Measurements from ENCODE around the gene CFDP1.

DNA sequence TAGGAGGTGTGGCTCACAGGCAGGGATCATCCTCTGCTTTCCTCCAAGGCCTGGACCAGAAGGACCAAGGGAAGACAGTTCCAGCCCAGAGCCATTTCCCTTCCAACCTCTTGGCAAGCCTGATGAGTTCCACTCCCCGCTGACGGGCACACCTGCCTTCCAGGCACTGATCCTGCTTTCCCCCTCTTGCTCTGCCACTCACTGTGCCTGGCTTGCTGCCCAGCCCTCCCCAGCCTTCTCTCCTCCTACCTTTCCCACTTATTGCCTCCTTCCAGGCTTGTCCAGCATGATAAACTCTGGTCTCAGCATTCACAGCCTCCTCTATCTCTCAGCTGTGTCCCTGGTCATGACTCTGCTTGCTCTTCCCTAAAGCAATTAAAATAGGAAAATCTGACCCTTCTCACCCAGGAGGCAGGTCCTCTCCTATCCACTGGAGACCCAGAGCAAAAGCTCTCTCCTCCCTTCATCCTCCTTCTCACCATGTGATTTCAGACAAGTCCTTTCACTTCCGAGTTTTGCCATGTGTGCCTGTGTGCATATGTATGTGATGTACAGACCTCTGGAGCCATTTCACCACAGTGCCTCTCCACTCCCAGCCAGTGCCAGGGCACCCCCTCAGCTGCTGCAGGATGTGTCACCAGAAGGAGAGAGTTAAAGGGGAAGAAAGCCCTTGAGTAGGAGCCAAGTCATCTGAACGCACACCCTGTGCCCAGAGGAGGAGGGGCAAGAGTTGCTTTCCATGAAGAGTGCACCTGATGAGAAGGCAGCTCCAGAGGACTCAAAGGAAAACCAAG lies 44.6 kb upstream of the CFDP1 start:
- TF ChIP-seq, protein P1, sequence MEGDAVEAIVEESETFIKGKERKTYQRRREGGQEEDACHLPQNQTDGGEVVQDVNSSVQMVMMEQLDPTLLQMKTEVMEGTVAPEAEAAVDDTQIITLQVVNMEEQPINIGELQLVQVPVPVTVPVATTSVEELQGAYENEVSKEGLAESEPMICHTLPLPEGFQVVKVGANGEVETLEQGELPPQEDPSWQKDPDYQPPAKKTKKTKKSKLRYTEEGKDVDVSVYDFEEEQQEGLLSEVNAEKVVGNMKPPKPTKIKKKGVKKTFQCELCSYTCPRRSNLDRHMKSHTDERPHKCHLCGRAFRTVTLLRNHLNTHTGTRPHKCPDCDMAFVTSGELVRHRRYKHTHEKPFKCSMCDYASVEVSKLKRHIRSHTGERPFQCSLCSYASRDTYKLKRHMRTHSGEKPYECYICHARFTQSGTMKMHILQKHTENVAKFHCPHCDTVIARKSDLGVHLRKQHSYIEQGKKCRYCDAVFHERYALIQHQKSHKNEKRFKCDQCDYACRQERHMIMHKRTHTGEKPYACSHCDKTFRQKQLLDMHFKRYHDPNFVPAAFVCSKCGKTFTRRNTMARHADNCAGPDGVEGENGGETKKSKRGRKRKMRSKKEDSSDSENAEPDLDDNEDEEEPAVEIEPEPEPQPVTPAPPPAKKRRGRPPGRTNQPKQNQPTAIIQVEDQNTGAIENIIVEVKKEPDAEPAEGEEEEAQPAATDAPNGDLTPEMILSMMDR (IDR thresholded peaks at IDR 0.05; ENCODE audit: extremely low read depth in 1 of 2, insufficient read depth in 1 of 2, low read depth in 1 of 2, low read length in 2 of 2): no peak
- no peak for TF ChIP-seq JUN (IDR thresholded peaks at IDR 0.05; ENCODE audit: borderline replicate concordance, insufficient read depth, insufficient read length, low read depth)
- TF ChIP-seq POLR2A (IDR thresholded peaks at IDR 0.05; ENCODE audit: low read depth, low read length): no peak
- TF ChIP-seq EZH2 (IDR thresholded peaks at IDR 0.05; ENCODE audit: borderline replicate concordance, low read depth, low read length, severe bottlenecking): no peak
- TF ChIP-seq POLR2AphosphoS5 (IDR thresholded peaks at IDR 0.05; ENCODE audit: insufficient read depth, low read depth, low read length): no peak
- TF ChIP-seq MYC (IDR thresholded peaks at IDR 0.05; ENCODE audit: low read depth, low read length): no peak
